ENCODE measurements around the gene ABCG1. TPM values are rescaled to one million over a fixed set of nuclear protein-coding genes. Genes with fewer than 3 reads are reported as not detected.

ABCG1 gene
- polyA plus RNA-seq, 1 donor from 2014 or later = 11.6 TPM

- Mint-ChIP-seq H3K27ac (no peak overlapping the region), H3K27me3 (no peaks in the 10 kb centered on the region), H3K9me3 (no peaks in the 10 kb centered on the region), H3K36me3 (no peaks in the 10 kb centered on the region), H3K4me3 (no peak overlapping the region), H3K4me1 (peaks cover 7 to 10% (median 8%) of the 10 kb centered on the region in 3 donors)
Observed at GRCh38 chr21:42316891-42317290, 98.0 kb downstream of the ABCG1 start.

DNA sequence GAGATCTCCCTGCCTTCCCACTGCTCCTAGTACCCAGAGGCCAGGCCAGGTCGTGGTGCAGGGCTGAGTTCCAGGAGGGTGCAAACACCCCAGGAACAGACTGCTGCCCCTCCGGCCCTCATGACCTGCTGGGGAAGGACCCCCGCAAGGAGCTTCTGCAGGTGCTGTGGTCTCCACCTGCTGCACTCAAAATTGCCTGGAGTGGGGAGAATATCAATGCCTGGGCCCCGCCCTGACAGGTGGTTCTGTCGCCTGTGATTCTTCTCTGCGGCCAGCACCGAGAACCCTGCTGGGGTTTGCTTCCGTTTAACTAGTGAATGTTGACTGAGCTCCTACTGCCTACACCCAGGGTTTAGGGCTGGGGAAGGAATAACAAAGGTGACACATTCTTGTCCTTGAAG lies 98.4 kb downstream of the ABCG1 start:
- peak overlapping the region in 1 of 4 donors; percentile 65 for H3K4me3 Mint-ChIP-seq
- H3K27me3 Mint-ChIP-seq = no peaks in the 10 kb centered on the region
- no peak overlapping the region for H3K27ac Mint-ChIP-seq
- no peaks in the 10 kb centered on the region for H3K36me3 Mint-ChIP-seq
- H3K9me3 Mint-ChIP-seq = no peaks in the 10 kb centered on the region
- H3K4me1 Mint-ChIP-seq = peaks cover 7 to 10% (median 8%) of the 10 kb centered on the region in 3 donors

DNA sequence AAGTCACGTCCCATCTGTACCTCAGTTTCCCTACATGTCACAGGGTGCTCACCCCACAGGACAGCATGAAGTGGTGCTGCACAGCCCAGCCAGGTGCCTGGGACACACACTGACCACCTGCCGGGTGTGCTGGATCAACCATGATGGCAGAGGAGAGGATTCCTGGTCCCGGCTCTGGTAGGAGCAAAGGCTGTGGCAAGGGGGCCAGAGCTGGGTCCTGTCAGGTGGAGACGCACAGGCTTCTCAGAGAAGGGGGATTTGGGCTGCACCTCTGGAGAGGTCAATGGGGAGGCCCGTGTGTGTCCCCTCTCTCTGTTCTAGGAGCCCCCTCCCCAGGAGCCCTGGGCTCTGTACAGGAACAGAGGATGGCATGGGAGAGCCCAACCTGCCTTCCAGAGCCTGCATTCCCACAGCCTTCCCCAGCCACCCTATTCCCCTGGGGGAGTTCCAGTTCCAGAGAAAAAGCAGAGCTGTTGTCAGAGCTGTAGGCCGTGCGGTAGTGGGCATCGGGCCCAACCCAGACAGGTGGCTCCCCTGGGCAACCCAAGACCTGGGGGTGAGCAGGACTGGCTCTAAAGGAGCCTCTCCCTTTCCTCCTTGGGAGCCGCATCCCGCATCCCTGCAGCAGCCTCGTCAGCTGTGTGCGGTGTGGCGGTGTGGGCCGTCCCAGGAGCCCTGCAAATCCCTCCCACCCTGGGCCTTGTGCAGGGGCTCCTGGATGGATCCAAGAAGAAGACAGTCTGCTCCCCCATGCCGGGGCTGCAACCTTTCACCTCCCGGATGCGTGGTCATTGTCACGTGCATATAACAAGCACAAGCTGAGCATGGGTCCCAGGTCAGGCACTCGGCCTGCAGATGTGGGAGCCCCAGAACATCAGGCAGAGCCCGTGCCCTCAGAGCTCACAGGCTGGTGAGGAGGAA lies 99.1 kb downstream of the ABCG1 start:
- no peaks in the 10 kb centered on the region for H3K36me3 Mint-ChIP-seq
- H3K9me3 Mint-ChIP-seq = no peaks in the 10 kb centered on the region
- H3K4me3 Mint-ChIP-seq = peak overlapping the region in 1 of 4 donors; percentile 65
- H3K27me3 Mint-ChIP-seq = peaks cover under 1% of the 10 kb centered on the region
- no peak overlapping the region for H3K27ac Mint-ChIP-seq
- H3K4me1 Mint-ChIP-seq = peaks cover 7 to 10% (median 8%) of the 10 kb centered on the region in 3 donors

DNA sequence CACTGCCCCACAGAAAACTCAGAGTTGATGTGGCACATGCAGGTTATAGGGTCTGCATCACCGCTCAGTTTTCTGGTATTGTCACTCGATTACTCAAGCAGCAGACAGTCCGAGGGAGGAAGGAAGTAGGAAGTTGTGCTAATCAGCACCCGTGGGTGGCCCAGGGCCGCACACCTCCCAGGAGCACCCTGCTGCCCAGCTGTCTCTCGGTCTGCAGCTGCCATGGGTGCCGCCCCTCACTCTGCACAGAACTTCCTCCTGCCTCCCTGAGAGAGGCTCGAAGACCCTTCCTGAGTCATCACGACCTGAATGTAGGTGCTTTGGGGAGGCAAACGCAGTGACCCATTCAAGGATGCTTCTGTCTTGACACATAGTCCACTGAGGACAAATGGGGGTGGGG lies 100.4 kb downstream of the ABCG1 start:
- Mint-ChIP-seq H3K9me3 (no peaks in the 10 kb centered on the region), H3K4me3 (peak overlapping the region in 2 of 4 donors; percentile 22 to 63), H3K27ac (no peak overlapping the region), H3K4me1 (peaks cover 7 to 11% (median 10%) of the 10 kb centered on the region in 3 donors), H3K36me3 (no peaks in the 10 kb centered on the region), H3K27me3 (peaks cover 8% of the 10 kb centered on the region)

- H3K27me3 Mint-ChIP-seq = peaks cover 10% of the 10 kb centered on the region
- H3K9me3 Mint-ChIP-seq = no peaks in the 10 kb centered on the region
- H3K4me3 Mint-ChIP-seq = no peak overlapping the region
- H3K27ac Mint-ChIP-seq = no peak overlapping the region
- no peaks in the 10 kb centered on the region for H3K36me3 Mint-ChIP-seq
- H3K4me1 Mint-ChIP-seq = peaks cover 7 to 11% (median 10%) of the 10 kb centered on the region in 3 donors
Observed at GRCh38 chr21:42319851-42320572, 101.1 kb downstream of the ABCG1 start.

DNA sequence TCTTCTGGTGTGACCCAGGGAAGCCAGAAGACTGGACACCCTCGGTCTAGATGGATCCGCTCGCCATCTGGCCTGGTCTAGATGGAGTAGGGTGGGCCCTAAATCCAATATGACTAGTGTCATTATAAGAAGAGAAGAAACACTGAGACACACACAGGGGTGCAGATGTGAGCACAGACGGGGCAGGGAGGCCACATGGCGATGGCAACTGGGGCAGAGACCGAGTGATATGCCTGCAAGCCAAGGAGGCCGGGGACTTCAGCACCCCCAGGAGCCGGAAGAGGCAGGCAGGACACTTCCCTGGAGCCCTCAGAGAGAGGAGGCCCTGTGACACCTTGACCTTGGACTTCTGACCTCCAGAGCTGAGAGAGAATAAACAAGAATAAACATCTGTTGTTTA lies 101.9 kb downstream of the ABCG1 start:
- Mint-ChIP-seq H3K36me3 (no peaks in the 10 kb centered on the region), H3K27ac (no peak overlapping the region), H3K4me1 (peaks cover 7 to 11% (median 10%) of the 10 kb centered on the region in 3 donors), H3K9me3 (no peaks in the 10 kb centered on the region), H3K4me3 (no peak overlapping the region), H3K27me3 (peaks cover 10% of the 10 kb centered on the region)

- H3K27me3 Mint-ChIP-seq = peaks cover 10% of the 10 kb centered on the region
- peaks cover 7 to 11% (median 10%) of the 10 kb centered on the region in 3 donors for H3K4me1 Mint-ChIP-seq
- no peak overlapping the region for H3K4me3 Mint-ChIP-seq
- no peaks in the 10 kb centered on the region for H3K9me3 Mint-ChIP-seq
- no peak overlapping the region for H3K27ac Mint-ChIP-seq
- no peaks in the 10 kb centered on the region for H3K36me3 Mint-ChIP-seq
Observed at GRCh38 chr21:42321231-42321630, 102.3 kb downstream of the ABCG1 start.

DNA sequence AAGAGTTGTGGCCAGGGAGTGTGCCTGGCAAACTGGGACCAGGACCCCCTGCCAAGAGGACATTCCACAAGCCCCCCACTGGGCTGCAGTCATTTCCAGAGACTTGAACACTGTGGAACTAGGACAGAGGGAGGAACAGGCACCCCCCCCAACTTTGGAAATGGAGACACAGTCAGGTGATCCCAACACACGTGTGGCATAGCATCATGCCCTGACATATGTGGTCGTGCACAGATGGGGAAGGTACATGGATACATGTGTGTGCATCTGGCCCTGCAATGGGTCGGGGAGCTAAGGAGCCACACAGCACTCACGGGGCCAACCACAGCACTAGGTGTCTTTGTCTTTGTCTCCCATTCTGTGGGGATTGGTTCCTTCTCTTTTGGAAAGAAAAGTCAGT lies 102.9 kb downstream of the ABCG1 start:
- H3K4me3 Mint-ChIP-seq = no peak overlapping the region
- no peak overlapping the region for H3K27ac Mint-ChIP-seq
- peaks cover 7 to 11% (median 10%) of the 10 kb centered on the region in 3 donors for H3K4me1 Mint-ChIP-seq

GRCh38 chr21:42324896-42325295 lies 106.0 kb downstream of the ABCG1 start:
- no peak overlapping the region for H3K27ac Mint-ChIP-seq
- peaks cover 0 to 3% (median 0%) of the 10 kb centered on the region in 3 donors for H3K4me1 Mint-ChIP-seq
- H3K36me3 Mint-ChIP-seq = no peaks in the 10 kb centered on the region
- H3K4me3 Mint-ChIP-seq = peak overlapping the region in 1 of 4 donors; percentile 19
- H3K27me3 Mint-ChIP-seq = peaks cover 12% of the 10 kb centered on the region
- H3K9me3 Mint-ChIP-seq = no peaks in the 10 kb centered on the region

More for the DNA sequence above, 102.9 kb downstream of the ABCG1 start:
- peaks cover 10% of the 10 kb centered on the region for H3K27me3 Mint-ChIP-seq
- H3K9me3 Mint-ChIP-seq = no peaks in the 10 kb centered on the region
- no peaks in the 10 kb centered on the region for H3K36me3 Mint-ChIP-seq

GRCh38 chr21:42330380-42331371 lies 111.7 kb downstream of the ABCG1 start:
- Mint-ChIP-seq H3K4me1 (peaks cover 0 to 4% (median 1%) of the 10 kb centered on the region in 3 donors), H3K36me3 (no peaks in the 10 kb centered on the region), H3K27me3 (peaks cover 17% of the 10 kb centered on the region), H3K4me3 (no peak overlapping the region), H3K27ac (no peak overlapping the region), H3K9me3 (peaks cover 2 to 14% (median 14%) of the 10 kb centered on the region in 3 donors)

- Mint-ChIP-seq H3K36me3 (no peaks in the 10 kb centered on the region), H3K4me1 (peaks cover 0 to 4% (median 4%) of the 10 kb centered on the region in 3 donors), H3K4me3 (no peak overlapping the region), H3K27me3 (peaks cover 20% of the 10 kb centered on the region), H3K27ac (no peak overlapping the region), H3K9me3 (peaks cover 2 to 14% (median 14%) of the 10 kb centered on the region in 3 donors)
Observed at GRCh38 chr21:42331660-42332059, 112.7 kb downstream of the ABCG1 start.

GRCh38 chr21:42332557-42333317 lies 113.8 kb downstream of the ABCG1 start:
- no peak overlapping the region for H3K4me3 Mint-ChIP-seq
- peaks cover 2 to 14% (median 14%) of the 10 kb centered on the region in 3 donors for H3K9me3 Mint-ChIP-seq
- H3K27me3 Mint-ChIP-seq = peaks cover 23% of the 10 kb centered on the region
- H3K27ac Mint-ChIP-seq = peak overlapping the region in 1 of 3 donors; percentile 84
- H3K4me1 Mint-ChIP-seq = peaks cover 1 to 6% (median 5%) of the 10 kb centered on the region in 3 donors
- H3K36me3 Mint-ChIP-seq = no peaks in the 10 kb centered on the region

DNA sequence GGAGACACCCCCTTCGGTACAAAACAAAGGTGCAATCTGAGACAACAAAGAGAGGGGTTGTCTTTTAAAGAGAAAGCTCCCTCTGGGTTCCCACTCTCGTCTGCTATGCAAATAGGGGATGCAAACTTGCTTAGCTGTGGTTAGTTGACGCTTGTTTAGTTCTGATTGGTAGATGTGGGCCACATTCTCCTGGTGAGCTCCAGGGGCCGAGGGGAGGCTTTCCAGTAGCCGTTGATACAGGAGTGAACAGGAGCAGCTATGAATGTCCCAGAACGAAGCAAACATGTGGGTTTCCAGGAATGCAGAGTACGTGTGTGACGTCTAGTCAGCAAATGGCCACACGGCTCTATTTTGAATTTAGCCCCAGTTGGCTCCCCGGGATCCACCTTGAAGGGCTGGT lies 117.1 kb downstream of the ABCG1 start:
- H3K27ac Mint-ChIP-seq = peak overlapping the region in 1 of 3 donors; percentile 39
- peaks cover 22% of the 10 kb centered on the region for H3K27me3 Mint-ChIP-seq
- H3K4me1 Mint-ChIP-seq = peaks cover 6% of the 10 kb centered on the region in 3 donors
- no peak overlapping the region for H3K4me3 Mint-ChIP-seq
- H3K36me3 Mint-ChIP-seq = no peaks in the 10 kb centered on the region
- peaks cover 2 to 12% (median 11%) of the 10 kb centered on the region in 3 donors for H3K9me3 Mint-ChIP-seq

GRCh38 chr21:42337276-42337675 lies 118.3 kb downstream of the ABCG1 start:
- Mint-ChIP-seq H3K36me3 (no peaks in the 10 kb centered on the region), H3K9me3 (no peaks in the 10 kb centered on the region), H3K27me3 (peaks cover 15% of the 10 kb centered on the region), H3K4me3 (no peak overlapping the region), H3K4me1 (peaks cover 6% of the 10 kb centered on the region in 3 donors), H3K27ac (no peak overlapping the region)

Data from IgD-negative memory B cell (primary cell).